ENCODE measurements around the gene ELSPBP1.
"Not testable (repeated sequence)": the region's sequence is repeated elsewhere in the genome, so short reads cannot be mapped to it uniquely, and the experiment has no call there.

ELSPBP1 gene

GRCh38 chr19:48043675-48044258, 49.3 kb downstream of the ELSPBP1 start, which contains the start of gene CABP5:
TSS of gene CABP5 (minus strand) at chr19:48044079. CDS start at chr19:48043922, 157 bp downstream.
- DNase-seq (ENCODE audit: low read depth): no peak

GRCh38 chr19:48044561-48044960, 50.1 kb downstream of the ELSPBP1 start:
- DNase-seq (ENCODE audit: low read depth): no peak

GRCh38 chr19:48051335-48052033, 57.1 kb downstream of the ELSPBP1 start:
- DNase-seq (ENCODE audit: low read depth): no peak

- DNase-seq (ENCODE audit: low read depth): no peak
Measured at GRCh38 chr19:48053076-48053475, 58.6 kb downstream of the ELSPBP1 start.

GRCh38 chr19:48053856-48054255, 59.4 kb downstream of the ELSPBP1 start:
- no peak for DNase-seq (ENCODE audit: low read depth)

GRCh38 chr19:48059331-48059730, 64.9 kb downstream of the ELSPBP1 start:
- no peak for DNase-seq (ENCODE audit: low read depth)

GRCh38 chr19:48060381-48060780, 65.9 kb downstream of the ELSPBP1 start:
- no peak for DNase-seq (ENCODE audit: low read depth)

GRCh38 chr19:48061401-48062344, 67.2 kb downstream of the ELSPBP1 start:
- DNase-seq (ENCODE audit: low read depth): no peak

- DNase-seq (ENCODE audit: low read depth): no peak
Measured at GRCh38 chr19:48064509-48064908, 70.1 kb downstream of the ELSPBP1 start.

GRCh38 chr19:48069435-48069834, 75.0 kb downstream of the ELSPBP1 start:
- DNase-seq (ENCODE audit: low read depth): no peak

GRCh38 chr19:48070177-48070769, 75.8 kb downstream of the ELSPBP1 start:
- not testable (repeated sequence) for DNase-seq (ENCODE audit: low read depth)

Data from stimulated activated CD8-positive, alpha-beta memory T cell treated with anti-CD3 and anti-CD28 coated beads, Interleukin-12 subunit alpha, Interleukin-12 subunit beta, amount 100 ng/mL, for 1 hour (primary cell).